ENCODE results near the gene RFX5. TPM values are rescaled to one million over a fixed set of nuclear protein-coding genes. Genes with fewer than 3 reads are reported as not detected.
"Not testable (repeated sequence)": the region's sequence is repeated elsewhere in the genome, so short reads cannot be mapped to it uniquely, and the experiment has no call there.

RFX5 gene
- total and polyA plus RNA-seq, 2 experiments from 2014 or later = 11.3 to 20.0 TPM

DNA sequence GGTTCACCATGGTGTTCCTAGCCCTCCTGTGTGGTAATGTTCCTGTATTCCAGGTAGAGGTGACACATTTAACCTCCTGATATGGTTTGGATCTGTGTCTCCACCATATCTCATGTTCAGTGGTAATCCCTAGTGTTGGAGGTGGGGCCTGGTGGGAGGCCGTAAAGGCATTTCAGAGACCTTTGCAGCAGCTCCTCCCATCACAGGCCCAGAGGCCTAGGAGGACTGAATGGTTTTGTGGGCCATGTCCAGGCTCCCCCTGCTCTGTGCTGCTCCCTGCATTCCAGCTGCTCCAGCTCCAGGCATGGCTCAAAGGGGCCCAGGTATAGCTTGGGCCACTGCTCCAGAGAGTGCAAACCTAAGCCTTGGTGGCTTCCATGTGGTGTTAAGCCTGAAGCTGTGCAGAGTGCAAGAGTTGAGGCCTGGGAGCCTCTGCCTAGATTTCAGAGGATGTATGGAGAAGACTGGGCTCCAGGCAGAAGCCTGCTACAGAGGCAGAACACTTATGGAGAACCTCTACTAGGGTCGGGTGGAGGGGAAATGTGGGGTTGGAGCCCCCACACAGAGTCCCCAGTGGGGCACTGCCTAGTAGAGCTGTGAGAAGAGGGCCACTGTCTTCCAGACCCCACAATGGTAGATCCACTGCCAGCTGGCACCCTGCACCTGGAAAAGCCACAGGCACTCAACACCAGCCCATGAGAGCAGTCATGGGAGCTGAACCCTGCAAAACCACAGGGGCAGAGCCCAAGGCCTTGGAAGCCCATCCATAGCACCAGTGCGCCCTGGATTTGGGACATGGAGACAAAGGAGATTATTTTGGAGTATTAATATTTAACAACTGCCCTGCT, 15.5 kb upstream of the RFX5 start:
- DNase-seq = no peak
- Histone ChIP-seq H4K20me1 (ENCODE audit: insufficient read depth) (no peaks in the 10 kb centered on the region), H2AFZ (no peak overlapping the region), H3K4me1 (ENCODE audit: insufficient read depth) (no peaks in the 10 kb centered on the region), H3K9me3 (ENCODE audit: low read depth) (no peaks in the 10 kb centered on the region), H3K36me3 (ENCODE audit: low read depth) (no peaks in the 10 kb centered on the region), H3K79me2 (ENCODE audit: insufficient read depth) (no peaks in the 10 kb centered on the region), H3K27me3 (replicated peaks; ENCODE audit: insufficient read depth) (no peaks in the 10 kb centered on the region), H3F3A (ENCODE audit: insufficient read depth) (no peaks in the 10 kb centered on the region), H3K27ac (no peak overlapping the region), H3K4me2 (ENCODE audit: unreplicated experiment) (no peak overlapping the region), H3K4me3 (no peak overlapping the region), H3K9me2 (ENCODE audit: insufficient read depth) (no peaks in the 10 kb centered on the region), H3K9ac (no peak overlapping the region)
- TF ChIP-seq EZH2phosphoT487 (IDR thresholded peaks at IDR 0.05; ENCODE audit: insufficient read depth, low read depth) = no peak
- TF ChIP-seq EZH2 (IDR thresholded peaks at IDR 0.05; ENCODE audit: insufficient read depth, poor library complexity, severe bottlenecking) = no peak
- in situ Hi-C loops (cut with MboI) = no loop called here
- 54 to 62% methylated on average over 3 of the region's 3 CpGs for WGBS, 2 experiments (ENCODE audit: low coverage in 1 of 2, low lambda C conversion rate in 2 of 2, missing lambda C conversion rate in 2 of 2)

DNA sequence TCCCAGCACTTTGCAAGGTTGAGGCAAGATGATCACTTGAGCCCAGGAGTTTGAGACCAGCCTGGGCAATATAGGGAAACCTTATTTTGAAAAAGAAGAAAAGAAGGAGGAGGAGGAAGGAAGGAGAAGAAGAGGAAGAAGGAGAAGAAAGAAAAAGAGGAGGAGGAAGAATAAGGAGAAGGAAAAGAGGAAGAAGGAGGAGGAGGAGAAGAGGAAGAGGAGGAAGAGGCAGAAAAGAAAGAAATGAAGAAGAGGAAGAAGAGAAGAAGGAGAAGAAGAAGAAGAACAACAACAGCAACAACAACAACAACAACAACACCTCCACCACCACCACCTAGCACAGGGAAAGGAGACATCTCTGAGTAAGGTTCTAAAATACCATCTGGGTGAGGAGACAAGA, 14.8 kb upstream of the RFX5 start:
- Histone ChIP-seq H3K9me2 (ENCODE audit: insufficient read depth) (no peaks in the 10 kb centered on the region), H3F3A (ENCODE audit: insufficient read depth) (no peaks in the 10 kb centered on the region), H3K4me2 (ENCODE audit: unreplicated experiment) (no peak overlapping the region), H3K27me3 (replicated peaks; ENCODE audit: insufficient read depth) (no peaks in the 10 kb centered on the region), H3K9me3 (ENCODE audit: low read depth) (no peaks in the 10 kb centered on the region), H4K20me1 (ENCODE audit: insufficient read depth) (no peaks in the 10 kb centered on the region), H3K36me3 (ENCODE audit: low read depth) (no peaks in the 10 kb centered on the region), H3K4me3 (no peak overlapping the region), H3K9ac (no peak overlapping the region), H2AFZ (no peak overlapping the region), H3K4me1 (ENCODE audit: insufficient read depth) (no peaks in the 10 kb centered on the region), H3K27ac (no peak overlapping the region), H3K79me2 (ENCODE audit: insufficient read depth) (no peaks in the 10 kb centered on the region)
- TF ChIP-seq EZH2phosphoT487 (IDR thresholded peaks at IDR 0.05; ENCODE audit: insufficient read depth, low read depth) (no peak), EZH2 (IDR thresholded peaks at IDR 0.05; ENCODE audit: insufficient read depth, poor library complexity, severe bottlenecking) (no peak)
- in situ Hi-C loops (cut with MboI) = no loop called here
- no peak for DNase-seq

DNA sequence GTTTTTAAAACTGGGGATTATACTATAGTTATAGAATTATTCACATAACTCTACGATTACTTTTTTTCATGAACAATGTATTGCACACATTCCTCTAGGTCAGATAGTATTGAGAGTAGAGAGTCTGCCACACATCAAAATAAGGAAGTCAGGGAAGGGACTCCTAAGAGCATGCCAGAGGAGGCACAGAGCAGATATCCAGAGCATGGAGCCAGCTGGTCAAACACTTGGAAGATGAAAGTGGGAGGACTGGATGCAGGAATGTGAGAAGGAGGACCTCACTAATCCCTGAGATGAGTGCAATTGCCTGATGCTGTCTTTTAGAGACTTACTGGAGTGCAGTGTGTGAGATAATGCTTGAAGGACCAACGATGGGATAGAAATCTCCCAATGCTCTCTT, 9.6 kb upstream of the RFX5 start:
- Histone ChIP-seq H3K79me2 (ENCODE audit: insufficient read depth) (no peaks in the 10 kb centered on the region), H3K27ac (no peak overlapping the region), H3K27me3 (replicated peaks; ENCODE audit: insufficient read depth) (no peaks in the 10 kb centered on the region), H2AFZ (no peak overlapping the region), H3K4me2 (ENCODE audit: unreplicated experiment) (no peak overlapping the region), H3K9me3 (ENCODE audit: low read depth) (no peaks in the 10 kb centered on the region), H3K36me3 (ENCODE audit: low read depth) (no peaks in the 10 kb centered on the region), H3K9me2 (ENCODE audit: insufficient read depth) (no peaks in the 10 kb centered on the region), H3K4me3 (no peak overlapping the region), H3F3A (ENCODE audit: insufficient read depth) (no peaks in the 10 kb centered on the region), H3K9ac (no peak overlapping the region), H4K20me1 (ENCODE audit: insufficient read depth) (no peaks in the 10 kb centered on the region), H3K4me1 (ENCODE audit: insufficient read depth) (no peaks in the 10 kb centered on the region)
- in situ Hi-C loops (cut with MboI) = no loop called here
- 53 to 56% methylated on average over 2 of the region's 2 CpGs for WGBS, 2 experiments (ENCODE audit: low coverage in 1 of 2, low lambda C conversion rate in 2 of 2, missing lambda C conversion rate in 2 of 2)
- no peak for DNase-seq
- TF ChIP-seq EZH2phosphoT487 (IDR thresholded peaks at IDR 0.05; ENCODE audit: insufficient read depth, low read depth) = no peak
- TF ChIP-seq EZH2 (IDR thresholded peaks at IDR 0.05; ENCODE audit: insufficient read depth, poor library complexity, severe bottlenecking) = no peak

DNA sequence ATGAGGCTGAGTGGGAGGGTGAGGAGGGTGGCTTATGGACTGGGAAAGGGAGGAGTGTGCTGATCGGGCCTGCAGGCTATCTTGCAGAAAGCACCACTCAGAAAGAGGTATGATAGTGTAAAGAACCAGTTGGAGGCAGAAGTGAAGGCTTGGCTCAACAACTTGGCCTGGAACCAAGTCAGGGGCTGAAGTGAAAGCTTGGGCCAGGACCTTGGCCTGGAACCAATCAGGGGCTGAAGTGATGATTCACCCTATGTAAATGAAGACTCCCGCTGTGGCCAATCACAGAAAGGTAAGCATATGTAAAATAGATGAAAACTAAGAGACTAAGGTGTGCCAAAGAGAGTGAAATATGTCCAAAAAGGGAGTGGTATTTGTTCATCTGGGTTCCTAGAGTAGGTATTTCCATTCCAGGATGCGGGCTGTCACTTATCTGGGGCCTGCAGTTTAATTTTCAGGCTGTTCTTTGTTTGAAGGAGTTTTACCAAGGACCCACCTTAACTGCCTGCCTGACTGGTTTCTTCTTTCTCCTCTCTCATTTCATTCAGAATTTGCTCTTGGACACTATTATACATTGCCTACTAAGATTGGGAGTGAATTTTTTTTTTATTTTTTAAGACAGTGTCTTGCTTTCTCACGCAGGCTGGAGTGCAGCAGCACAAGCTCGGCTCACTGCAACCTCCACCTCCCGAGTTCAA, 5.1 kb upstream of the RFX5 start:
- H3K4me1 ChIP-seq (ENCODE audit: insufficient read depth) = 0 out of 2 replicates have a peak, but pooled peaks cover 3% of the 10 kb centered on the region

DNA sequence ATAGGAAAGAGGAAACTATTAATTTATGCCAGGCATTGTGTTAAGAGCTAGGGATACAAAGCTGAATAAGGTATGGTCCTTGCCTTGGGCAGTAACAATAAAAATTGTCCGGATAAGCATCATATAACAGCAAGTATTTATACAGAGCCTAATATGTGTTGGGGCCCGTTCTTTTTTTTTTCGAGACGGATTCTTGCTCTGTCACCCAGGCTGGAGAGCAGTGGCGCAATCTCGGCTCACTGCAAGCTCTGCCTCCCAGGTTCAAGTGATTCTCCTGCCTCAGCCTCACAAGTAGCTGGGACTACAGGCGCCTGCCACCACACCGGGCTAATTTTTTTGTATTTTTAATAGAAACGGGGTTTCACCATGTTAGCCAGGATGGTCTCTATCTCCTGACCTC, 3.3 kb upstream of the RFX5 start:
- H2AFZ ChIP-seq; H3F3A ChIP-seq (ENCODE audit: insufficient read depth); H3K27me3 ChIP-seq (replicated peaks; ENCODE audit: insufficient read depth); H3K9me3 ChIP-seq (ENCODE audit: low read depth); H3K9ac ChIP-seq; H3K4me2 ChIP-seq (ENCODE audit: unreplicated experiment); H3K4me3 ChIP-seq; H4K20me1 ChIP-seq (ENCODE audit: insufficient read depth); DNase-seq; H3K27ac ChIP-seq; H3K9me2 ChIP-seq (ENCODE audit: insufficient read depth); in situ Hi-C loops (cut with MboI); H3K36me3 ChIP-seq (ENCODE audit: low read depth); H3K79me2 ChIP-seq (ENCODE audit: insufficient read depth): not testable (repeated sequence)
- H3K4me1 ChIP-seq (ENCODE audit: insufficient read depth) = 0 out of 2 replicates have a peak, but pooled peaks cover 10% of the 10 kb centered on the region
- WGBS, 2 experiments (ENCODE audit: low coverage in 1 of 2, low lambda C conversion rate in 2 of 2, missing lambda C conversion rate in 2 of 2) = 89 to 92% methylated on average over 9 of the region's 9 CpGs

More for the DNA sequence above, 5.1 kb upstream of the RFX5 start:
- WGBS, 2 experiments (ENCODE audit: low coverage in 1 of 2, low lambda C conversion rate in 2 of 2, missing lambda C conversion rate in 2 of 2) = 72 to 77% methylated on average over 6 of the region's 6 CpGs
- Histone ChIP-seq H3K27ac (no peak overlapping the region), H3K9ac (no peak overlapping the region), H2AFZ (no peak overlapping the region), H3K36me3 (ENCODE audit: low read depth) (no peaks in the 10 kb centered on the region), H3K4me3 (no peak overlapping the region), H3F3A (ENCODE audit: insufficient read depth) (no peaks in the 10 kb centered on the region), H4K20me1 (ENCODE audit: insufficient read depth) (no peaks in the 10 kb centered on the region), H3K9me2 (ENCODE audit: insufficient read depth) (no peaks in the 10 kb centered on the region), H3K4me2 (ENCODE audit: unreplicated experiment) (no peak overlapping the region), H3K27me3 (replicated peaks; ENCODE audit: insufficient read depth) (no peaks in the 10 kb centered on the region), H3K79me2 (ENCODE audit: insufficient read depth) (no peaks in the 10 kb centered on the region), H3K9me3 (ENCODE audit: low read depth) (no peaks in the 10 kb centered on the region)
- no peak for TF ChIP-seq EZH2 (IDR thresholded peaks at IDR 0.05; ENCODE audit: insufficient read depth, poor library complexity, severe bottlenecking)
- TF ChIP-seq EZH2phosphoT487 (IDR thresholded peaks at IDR 0.05; ENCODE audit: insufficient read depth, low read depth) = no peak
- in situ Hi-C loops (cut with MboI) = no loop called here
- DNase-seq = no peak
